ENCODE results near the gene KYAT1. TPM values are rescaled to one million over a fixed set of nuclear protein-coding genes. Genes with fewer than 3 reads are reported as not detected.

Gene KYAT1
- total and polyA plus RNA-seq, 2 of the 13 experiments (the other 11 are each of a cell fraction or from before 2014, with no cell fraction given) = 9.2 to 46.5 TPM

DNA sequence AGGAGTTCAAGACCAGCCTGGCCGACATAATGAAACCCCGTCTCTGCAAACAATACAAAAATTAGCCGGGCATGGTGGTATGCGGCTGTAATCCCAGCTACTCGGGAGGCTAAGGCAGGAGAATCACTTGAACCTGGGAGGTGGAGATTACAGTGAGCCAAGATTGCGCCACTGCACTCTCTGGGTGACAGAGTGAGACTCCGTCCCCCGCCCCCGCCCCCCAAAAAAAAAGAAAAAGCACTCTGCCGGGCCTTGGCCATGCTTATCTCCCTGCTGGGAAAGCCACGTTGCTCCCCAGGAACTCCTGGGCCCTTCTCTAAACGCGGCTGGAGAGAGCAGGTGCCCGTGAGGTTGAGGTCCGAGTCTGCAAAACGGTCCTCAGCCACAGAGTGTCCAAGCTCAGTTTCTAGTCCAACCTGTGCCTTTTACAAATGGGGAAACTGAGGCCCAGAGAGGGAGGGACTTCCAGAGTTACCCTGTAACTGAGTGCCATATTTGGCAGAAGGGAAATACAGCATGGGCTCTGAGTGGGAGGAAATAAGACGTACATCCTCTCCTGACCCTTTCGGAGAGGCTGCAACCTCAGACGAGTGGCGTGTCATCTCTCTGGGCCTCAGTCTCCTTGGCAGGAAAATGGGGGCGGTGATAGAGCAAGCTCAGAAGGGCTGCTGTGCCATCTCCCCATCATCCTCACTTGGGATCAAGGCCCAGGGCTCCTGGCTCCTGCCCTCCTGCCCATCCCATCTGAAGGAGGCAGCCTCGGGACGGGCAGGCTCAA lies 32.4 kb upstream of the KYAT1 start (continued):
- TF ChIP-seq, protein P1, sequence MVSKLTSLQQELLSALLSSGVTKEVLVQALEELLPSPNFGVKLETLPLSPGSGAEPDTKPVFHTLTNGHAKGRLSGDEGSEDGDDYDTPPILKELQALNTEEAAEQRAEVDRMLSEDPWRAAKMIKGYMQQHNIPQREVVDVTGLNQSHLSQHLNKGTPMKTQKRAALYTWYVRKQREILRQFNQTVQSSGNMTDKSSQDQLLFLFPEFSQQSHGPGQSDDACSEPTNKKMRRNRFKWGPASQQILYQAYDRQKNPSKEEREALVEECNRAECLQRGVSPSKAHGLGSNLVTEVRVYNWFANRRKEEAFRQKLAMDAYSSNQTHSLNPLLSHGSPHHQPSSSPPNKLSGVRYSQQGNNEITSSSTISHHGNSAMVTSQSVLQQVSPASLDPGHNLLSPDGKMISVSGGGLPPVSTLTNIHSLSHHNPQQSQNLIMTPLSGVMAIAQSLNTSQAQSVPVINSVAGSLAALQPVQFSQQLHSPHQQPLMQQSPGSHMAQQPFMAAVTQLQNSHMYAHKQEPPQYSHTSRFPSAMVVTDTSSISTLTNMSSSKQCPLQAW (CRISPR knock-in tag; IDR thresholded peaks at IDR 0.05) = no peak
- TF ChIP-seq FIP1L1 (IDR thresholded peaks at IDR 0.05; ENCODE audit: borderline replicate concordance, insufficient read depth, low read depth, low read length) (no peak), ZNF121 (CRISPR knock-in tag; IDR thresholded peaks at IDR 0.05) (no peak), YEATS2 (CRISPR knock-in tag; IDR thresholded peaks at IDR 0.05; ENCODE audit: borderline replicate concordance) (no peak), MYC (CRISPR knock-in tag; IDR thresholded peaks at IDR 0.05; ENCODE audit: borderline replicate concordance) (no peak), ZNF143 (CRISPR knock-in tag; IDR thresholded peaks at IDR 0.05) (no peak), FOXA1 (IDR thresholded peaks at IDR 0.05) (no peak), FOXA1 (CRISPR knock-in tag; IDR thresholded peaks at IDR 0.05) (no peak), SP5 (CRISPR knock-in tag; IDR thresholded peaks at IDR 0.05; ENCODE audit: borderline replicate concordance, low read depth) (no peak), HDAC2 (CRISPR knock-in tag; IDR thresholded peaks at IDR 0.05) (no peak; the same call in 1 of the 2 replicates), HNRNPL (IDR thresholded peaks at IDR 0.05; ENCODE audit: low read depth, low read length) (no peak), RXRA (CRISPR knock-in tag; IDR thresholded peaks at IDR 0.05) (0 out of 2 replicates have a peak, but pooled peaks have one; percentile 12), ATF1 (CRISPR knock-in tag; IDR thresholded peaks at IDR 0.05) (no peak), ADNP (CRISPR knock-in tag; IDR thresholded peaks at IDR 0.05) (no peak), ZFX (CRISPR knock-in tag; IDR thresholded peaks at IDR 0.05; ENCODE audit: low read depth) (no peak), KLF13 (CRISPR knock-in tag; IDR thresholded peaks at IDR 0.05) (no peak), DNMT3B (CRISPR knock-in tag; conservative IDR thresholded peaks at IDR 0.05) (no peak), GPN1 (CRISPR knock-in tag; IDR thresholded peaks at IDR 0.05; ENCODE audit: borderline replicate concordance) (no peak), EEA1 (CRISPR knock-in tag; IDR thresholded peaks at IDR 0.05; ENCODE audit: borderline replicate concordance) (no peak)
- TF ChIP-seq, protein P2, sequence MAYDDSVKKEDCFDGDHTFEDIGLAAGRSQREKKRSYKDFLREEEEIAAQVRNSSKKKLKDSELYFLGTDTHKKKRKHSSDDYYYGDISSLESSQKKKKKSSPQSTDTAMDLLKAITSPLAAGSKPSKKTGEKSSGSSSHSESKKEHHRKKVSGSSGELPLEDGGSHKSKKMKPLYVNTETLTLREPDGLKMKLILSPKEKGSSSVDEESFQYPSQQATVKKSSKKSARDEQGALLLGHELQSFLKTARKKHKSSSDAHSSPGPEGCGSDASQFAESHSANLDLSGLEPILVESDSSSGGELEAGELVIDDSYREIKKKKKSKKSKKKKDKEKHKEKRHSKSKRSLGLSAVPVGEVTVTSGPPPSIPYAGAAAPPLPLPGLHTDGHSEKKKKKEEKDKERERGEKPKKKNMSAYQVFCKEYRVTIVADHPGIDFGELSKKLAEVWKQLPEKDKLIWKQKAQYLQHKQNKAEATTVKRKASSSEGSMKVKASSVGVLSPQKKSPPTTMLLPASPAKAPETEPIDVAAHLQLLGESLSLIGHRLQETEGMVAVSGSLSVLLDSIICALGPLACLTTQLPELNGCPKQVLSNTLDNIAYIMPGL (CRISPR knock-in tag; IDR thresholded peaks at IDR 0.05; ENCODE audit: borderline replicate concordance in 1 of 2, low read depth in 1 of 2) = no peak
- TF ChIP-seq, protein P3, sequence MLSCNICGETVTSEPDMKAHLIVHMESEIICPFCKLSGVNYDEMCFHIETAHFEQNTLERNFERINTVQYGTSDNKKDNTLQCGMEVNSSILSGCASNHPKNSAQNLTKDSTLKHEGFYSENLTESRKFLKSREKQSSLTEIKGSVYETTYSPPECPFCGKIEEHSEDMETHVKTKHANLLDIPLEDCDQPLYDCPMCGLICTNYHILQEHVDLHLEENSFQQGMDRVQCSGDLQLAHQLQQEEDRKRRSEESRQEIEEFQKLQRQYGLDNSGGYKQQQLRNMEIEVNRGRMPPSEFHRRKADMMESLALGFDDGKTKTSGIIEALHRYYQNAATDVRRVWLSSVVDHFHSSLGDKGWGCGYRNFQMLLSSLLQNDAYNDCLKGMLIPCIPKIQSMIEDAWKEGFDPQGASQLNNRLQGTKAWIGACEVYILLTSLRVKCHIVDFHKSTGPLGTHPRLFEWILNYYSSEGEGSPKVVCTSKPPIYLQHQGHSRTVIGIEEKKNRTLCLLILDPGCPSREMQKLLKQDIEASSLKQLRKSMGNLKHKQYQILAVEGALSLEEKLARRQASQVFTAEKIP (CRISPR knock-in tag; IDR thresholded peaks at IDR 0.05; ENCODE audit: borderline replicate concordance) = no peak
- TF ChIP-seq, protein P4, sequence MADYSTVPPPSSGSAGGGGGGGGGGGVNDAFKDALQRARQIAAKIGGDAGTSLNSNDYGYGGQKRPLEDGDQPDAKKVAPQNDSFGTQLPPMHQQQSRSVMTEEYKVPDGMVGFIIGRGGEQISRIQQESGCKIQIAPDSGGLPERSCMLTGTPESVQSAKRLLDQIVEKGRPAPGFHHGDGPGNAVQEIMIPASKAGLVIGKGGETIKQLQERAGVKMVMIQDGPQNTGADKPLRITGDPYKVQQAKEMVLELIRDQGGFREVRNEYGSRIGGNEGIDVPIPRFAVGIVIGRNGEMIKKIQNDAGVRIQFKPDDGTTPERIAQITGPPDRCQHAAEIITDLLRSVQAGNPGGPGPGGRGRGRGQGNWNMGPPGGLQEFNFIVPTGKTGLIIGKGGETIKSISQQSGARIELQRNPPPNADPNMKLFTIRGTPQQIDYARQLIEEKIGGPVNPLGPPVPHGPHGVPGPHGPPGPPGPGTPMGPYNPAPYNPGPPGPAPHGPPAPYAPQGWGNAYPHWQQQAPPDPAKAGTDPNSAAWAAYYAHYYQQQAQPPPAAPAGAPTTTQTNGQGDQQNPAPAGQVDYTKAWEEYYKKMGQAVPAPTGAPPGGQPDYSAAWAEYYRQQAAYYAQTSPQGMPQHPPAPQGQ (CRISPR knock-in tag; IDR thresholded peaks at IDR 0.05; ENCODE audit: borderline replicate concordance) = no peak
